BJ (cell line): ENCODE results near the gene UQCRQ. TPM values are rescaled to one million over a fixed set of nuclear protein-coding genes. Genes with fewer than 3 reads are reported as not detected.

Experiments
- CTCF ChIA-PET: fragments of 350-600 bp; formaldehyde crosslinking; extraction: SDS; loops from one replicate; lab custom pipeline; 2021; ENCODE audit warnings: antibody characterized with exemption, inconsistent platforms; lab: Yijun Ruan, JAX
- POLR2A ChIA-PET: fragments of 300-600 bp; sonication (Branson Sonifier 250); formaldehyde crosslinking; extraction: SDS; loops from one replicate; lab custom pipeline; 2021; ENCODE audit warnings: antibody characterized with exemption; lab: Charles Lee
- DNase-seq: peaks from one replicate; pipeline ENCODE4 v3.0.0-alpha.2; 2011; ENCODE audit warnings: low read depth
- H3K27me3 ChIP-seq: 2 replicates; pipeline ENCODE4 v1.6.0; 2011; ENCODE audit warnings: low read length; ENCODE audit not compliant: control insufficient read depth, insufficient read depth
- H3K36me3 ChIP-seq: 2 replicates; pipeline ENCODE4 v1.5.1; 2011; ENCODE audit warnings: low read length; ENCODE audit not compliant: control insufficient read depth, insufficient read depth
- H3K4me3 ChIP-seq: 2 replicates; pipeline ENCODE4 v1.5.1; 2011; ENCODE audit warnings: low read depth, mild to moderate bottlenecking, control low read depth, low read length
- CTCF ChIP-seq: IDR thresholded peaks from 2 replicates; pipeline ENCODE4 v1.5.1; 2011; ENCODE audit warnings: low read depth, mild to moderate bottlenecking, control low read depth, inconsistent platforms, low read length, moderate library complexity; ENCODE audit not compliant: insufficient read depth
- polyA plus RNA-seq: library from polyadenylated mRNA; depleted of rRNA; stranded (reverse); fragments of >200 nt; gene quantifications from 2 replicates; pipeline ENCODE4 v1.2.3, GENCODE V29; 2011

UQCRQ gene
- polyA plus RNA-seq, 1 experiment = 289 TPM

GRCh38 chr5:132901036-132901435 lies 34.6 kb downstream of the UQCRQ start:
- no peaks in the 10 kb centered on the region for H3K27me3 ChIP-seq
- peaks cover 11% of the 10 kb centered on the region for H3K36me3 ChIP-seq
- no peak overlapping the region for H3K4me3 ChIP-seq
- ChIA-PET POLR2A (no interaction called here), CTCF (no interaction called here)
- DNase-seq = no peak
- TF ChIP-seq CTCF = no peak

- TF ChIP-seq CTCF = no peak
- ChIA-PET POLR2A (no interaction called here), CTCF (no interaction called here)
- Histone ChIP-seq H3K27me3 (no peaks in the 10 kb centered on the region), H3K36me3 (peaks cover 6% of the 10 kb centered on the region), H3K4me3 (no peak overlapping the region)
- DNase-seq = no peak
Observed at GRCh38 chr5:132901730-132902129, 35.3 kb downstream of the UQCRQ start.

DNA sequence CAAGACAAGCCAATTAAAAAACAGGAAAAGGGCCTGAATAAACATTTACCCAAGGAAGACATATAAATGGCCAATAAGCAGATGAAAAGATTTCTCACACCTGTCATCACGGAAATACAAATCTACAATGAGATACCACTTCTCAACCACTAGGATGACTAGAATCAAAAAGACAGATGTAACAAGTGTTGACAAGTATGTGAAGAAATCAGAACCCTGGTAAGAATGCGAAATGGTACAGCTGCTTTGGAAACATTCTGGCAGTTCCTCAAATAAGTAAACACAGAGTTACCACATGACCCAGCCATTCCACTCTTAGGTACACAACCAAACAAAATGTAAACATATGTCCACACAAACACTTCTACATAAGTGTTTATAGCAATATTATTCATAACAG lies 39.5 kb downstream of the UQCRQ start:
- no peak for DNase-seq
- CTCF ChIA-PET = interaction anchor here (0.8 to 2.3 kb wide), 4 partner anchors 9 to 86 kb away, joined by 3 to 7 read pairs (median 4); no protein-coding TSS in a partner anchor
- no peak for TF ChIP-seq CTCF
- Histone ChIP-seq H3K4me3 (no peak overlapping the region), H3K36me3 (peaks cover 4% of the 10 kb centered on the region), H3K27me3 (no peaks in the 10 kb centered on the region)
- POLR2A ChIA-PET = no interaction called here

DNA sequence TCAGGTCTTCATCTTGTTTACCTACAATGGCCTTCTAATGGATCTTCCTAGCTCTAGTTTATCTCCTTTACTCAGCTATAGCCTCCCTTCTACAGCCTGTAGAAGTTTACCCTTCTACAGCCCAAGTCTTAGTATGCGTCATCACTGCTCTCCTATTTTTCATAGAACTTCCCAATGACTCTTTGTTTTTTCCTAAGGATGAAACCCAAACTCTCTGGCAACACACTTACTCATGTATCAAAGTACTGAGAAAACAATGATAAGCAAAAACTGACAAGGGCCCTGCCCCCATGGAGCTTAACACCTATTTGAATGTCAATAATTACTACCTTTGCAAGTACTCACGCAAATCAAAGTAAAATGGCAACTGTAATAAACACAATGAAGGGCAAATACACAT lies 40.7 kb downstream of the UQCRQ start:
- H3K27me3 ChIP-seq = no peaks in the 10 kb centered on the region
- H3K4me3 ChIP-seq = no peak overlapping the region
- TF ChIP-seq CTCF = no peak
- POLR2A ChIA-PET = no interaction called here
- CTCF ChIA-PET = interaction anchor here (1.5 kb wide), 1 partner anchor 15 kb away, joined by 5 read pairs; no protein-coding TSS in a partner anchor
- DNase-seq = no peak
- H3K36me3 ChIP-seq = peaks cover 5% of the 10 kb centered on the region

GRCh38 chr5:132909702-132910101 lies 43.3 kb downstream of the UQCRQ start:
- ChIA-PET CTCF (no interaction called here), POLR2A (no interaction called here)
- H3K36me3 ChIP-seq = peaks cover 8% of the 10 kb centered on the region
- no peak for DNase-seq
- no peak overlapping the region for H3K4me3 ChIP-seq
- no peaks in the 10 kb centered on the region for H3K27me3 ChIP-seq
- no peak for TF ChIP-seq CTCF
